Esophagus squamous epithelium (tissue), 5 donors: Measurements from ENCODE around the gene TMEM163. TPM values are rescaled to one million over a fixed set of nuclear protein-coding genes. Genes with fewer than 3 reads are reported as not detected.

Source experiments
- DNase-seq: peaks from one replicate; lab custom pipeline; 2025; lab: John Stamatoyannopoulos, UW
- H3K27ac ChIP-seq, 4 donors: fragments of 200-600 bp; sonication (generic); one replicate each; pipeline ENCODE4 v1.5.1; 2016 to 2019; ENCODE audit warnings: mild to moderate bottlenecking in 1 of 4
- H3K27me3 ChIP-seq, 4 donors: fragments of 200-600 bp; sonication (generic); 1 replicate in 3 of 4; 2 replicates in 1 of 4; pipeline versions ENCODE4 v1.5.1 to v1.6.0; 2017 to 2021; ENCODE audit warnings: antibody characterized with exemption in 1 of 4
- H3K36me3 ChIP-seq, 3 donors: fragments of 200-600 bp; sonication (generic); one replicate each; pipeline ENCODE4 v1.5.1; 2016 to 2019
- H3K4me1 ChIP-seq, 3 donors: fragments of 200-600 bp; sonication (generic); one replicate each; pipeline ENCODE4 v1.5.1; 2017 to 2019
- H3K4me3 ChIP-seq, 4 donors: fragments of 200-600 bp; sonication (generic); 1 replicate in 3 of 4; 2 replicates in 1 of 4; pipeline ENCODE4 v1.5.1; 2016 to 2019; ENCODE audit warnings: mild to moderate bottlenecking in 2 of 4, moderate library complexity in 1 of 4
- H3K9me3 ChIP-seq, 3 donors: fragments of 200-600 bp; sonication (generic); one replicate each; pipeline ENCODE4 v1.5.1; 2016 to 2019
- CTCF ChIP-seq, 6 experiments: fragments of 450-650 bp in 4 of 6; fragments of 200-600 bp in 2 of 6; sonication (generic) in 2 of 6; IDR thresholded peaks; one replicate each; pipeline ENCODE4 v1.5.1; 2016 to 2019; ENCODE audit warnings: antibody characterized with exemption in 6 of 6, mild to moderate bottlenecking in 4 of 6, moderate library complexity in 4 of 6
- POLR2A ChIP-seq, 4 donors: fragments of 450-650 bp; IDR thresholded peaks; one replicate each; pipeline ENCODE4 v1.6.1; 2017; ENCODE audit warnings: antibody characterized with exemption in 4 of 4, mild to moderate bottlenecking in 4 of 4, moderate library complexity in 3 of 4
- WGBS, 2 donors: methylation state at CpG; one replicate each; pipeline ENCODE4 v1.1.5; 2018; 5-methylcytosine and 5-hydroxymethylcytosine counted together
- intact Hi-C: fragments of 100-400 bp; cut with DNase I; formaldehyde crosslinking; loops from one replicate; pipeline ENCODE4 v1.15.0; 2022
- total RNA-seq, 4 donors: library from RNA; depleted of rRNA; stranded (reverse); fragments of >200 nt; gene quantifications; one replicate each; pipeline ENCODE4 v1.1.0, GENCODE V29; 2016
- donor health status: DM: yes; HTN: yes; CAD: no.

TMEM163 gene
- total RNA-seq, 4 donors from 2014 or later = 0.09 to 0.19 (median 0.12) TPM; not detected in 1

- Histone ChIP-seq H3K9me3 (no peaks in the 10 kb centered on the region), H3K36me3 (peaks cover 0 to 38% (median 0%) of the 10 kb centered on the region in 3 donors), H3K27ac (no peak overlapping the region), H3K27me3 (no peaks in the 10 kb centered on the region), H3K4me1 (no peaks in the 10 kb centered on the region), H3K4me3 (no peak overlapping the region)
- TF ChIP-seq POLR2A (IDR thresholded peaks at IDR 0.05) = no peak
- intact Hi-C loops = no loop called here
- 80 to 83% methylated on average over 7 of the region's 7 CpGs for WGBS, 2 donors
- DNase-seq = no peak
Observed at GRCh38 chr2:134421556-134422328, 297.1 kb downstream of the TMEM163 start.

GRCh38 chr2:134420920-134421319, 297.9 kb downstream of the TMEM163 start:
- H3K9me3 ChIP-seq = no peaks in the 10 kb centered on the region
- TF ChIP-seq CTCF (IDR thresholded peaks at IDR 0.05) (no peak), POLR2A (IDR thresholded peaks at IDR 0.05) (no peak)
- H3K27ac ChIP-seq = no peak overlapping the region
- H3K4me1 ChIP-seq = no peaks in the 10 kb centered on the region
- no peak overlapping the region for H3K4me3 ChIP-seq
- intact Hi-C loops = no loop called here
- 75 to 88% methylated on average over 3 of the region's 3 CpGs for WGBS, 2 donors
- no peaks in the 10 kb centered on the region for H3K27me3 ChIP-seq
- H3K36me3 ChIP-seq = peaks cover 0 to 33% (median 0%) of the 10 kb centered on the region in 3 donors
- no peak for DNase-seq

GRCh38 chr2:134420259-134420658, 298.5 kb downstream of the TMEM163 start:
- Histone ChIP-seq H3K9me3 (no peaks in the 10 kb centered on the region), H3K27ac (no peak overlapping the region), H3K36me3 (peaks cover 0 to 27% (median 0%) of the 10 kb centered on the region in 3 donors), H3K4me3 (no peak overlapping the region), H3K4me1 (no peaks in the 10 kb centered on the region), H3K27me3 (no peaks in the 10 kb centered on the region)
- DNase-seq = no peak
- WGBS, 2 donors = 78 to 84% methylated on average over 7 of the region's 7 CpGs
- intact Hi-C loops = no loop called here
- TF ChIP-seq CTCF (IDR thresholded peaks at IDR 0.05) (no peak), POLR2A (IDR thresholded peaks at IDR 0.05) (no peak)

GRCh38 chr2:134417968-134418582, 300.7 kb downstream of the TMEM163 start:
- 89 to 92% methylated on average over 5 of the region's 5 CpGs for WGBS, 2 donors
- Histone ChIP-seq H3K36me3 (peaks cover 0 to 9% (median 0%) of the 10 kb centered on the region in 3 donors), H3K4me3 (no peak overlapping the region), H3K4me1 (no peaks in the 10 kb centered on the region), H3K27ac (no peak overlapping the region), H3K9me3 (no peaks in the 10 kb centered on the region), H3K27me3 (no peaks in the 10 kb centered on the region)
- TF ChIP-seq POLR2A (IDR thresholded peaks at IDR 0.05) (no peak), CTCF (IDR thresholded peaks at IDR 0.05) (no peak)
- intact Hi-C loops = loop anchor here (10.0 kb wide), 1 partner anchor 303 kb away; no protein-coding TSS in a partner anchor
- no peak for DNase-seq

- Histone ChIP-seq H3K27me3 (no peaks in the 10 kb centered on the region), H3K9me3 (no peaks in the 10 kb centered on the region), H3K27ac (no peak overlapping the region), H3K4me3 (no peak overlapping the region), H3K36me3 (peaks cover 0 to 8% (median 0%) of the 10 kb centered on the region in 3 donors), H3K4me1 (peaks cover 3 to 6% (median 5%) of the 10 kb centered on the region in 3 donors)
- DNase-seq = no peak
- 71 to 75% methylated on average over 1 of the region's 1 CpG for WGBS, 2 donors
- intact Hi-C loops = loop anchor here (10.0 kb wide), 1 partner anchor 302 kb away; no protein-coding TSS in a partner anchor
- TF ChIP-seq POLR2A (IDR thresholded peaks at IDR 0.05) (no peak), CTCF (IDR thresholded peaks at IDR 0.05) (no peak)
Observed at GRCh38 chr2:134416637-134417036, 302.2 kb downstream of the TMEM163 start.
